Fibroblast of the conjunctiva (primary cell): ENCODE measurements around the gene DPP10.

Experiments used
- DNase-seq: peaks from one replicate; pipeline ENCODE4 v3.0.0-alpha.2; 2010; ENCODE audit warnings: low read depth

Gene DPP10

DNA sequence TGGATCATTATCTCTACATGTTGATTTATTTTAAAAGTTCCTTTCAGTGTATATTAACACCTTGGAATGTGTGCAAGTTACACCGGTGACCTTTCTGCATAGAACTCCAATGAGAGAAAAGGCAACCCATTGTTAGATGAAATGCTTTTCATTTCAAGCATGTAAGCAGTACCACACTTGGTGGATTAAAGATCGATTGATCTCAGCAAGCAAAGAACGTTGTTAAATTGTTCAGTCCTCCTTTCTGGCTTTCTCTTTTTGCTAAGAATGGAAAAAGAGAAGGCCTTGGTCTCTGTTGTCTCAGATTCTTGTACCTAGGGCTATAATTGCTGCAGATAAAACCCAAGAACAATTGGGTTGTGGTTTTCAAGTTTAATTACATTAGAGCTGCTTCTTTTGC lies 843.0 kb downstream of the DPP10 start:
- no peak for DNase-seq

DNA sequence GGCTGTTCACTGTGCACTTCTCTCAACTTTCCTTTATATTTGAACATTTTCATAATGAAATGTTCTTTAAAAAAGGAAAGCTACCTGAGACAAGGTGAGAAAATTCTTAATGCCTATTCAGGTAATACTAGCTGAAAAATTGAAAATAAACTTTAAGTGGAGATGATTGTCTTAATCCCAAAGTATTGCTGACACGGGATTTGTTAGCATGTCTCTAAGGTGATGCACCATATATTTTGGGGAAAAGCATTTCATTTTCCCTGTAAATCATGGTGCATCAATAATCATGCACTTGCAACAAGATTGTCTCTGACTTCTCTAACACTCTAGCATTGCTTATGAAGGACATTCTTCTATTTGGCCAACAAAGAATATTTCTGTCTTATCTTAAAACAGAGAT lies 848.0 kb downstream of the DPP10 start:
- no peak for DNase-seq

DNA sequence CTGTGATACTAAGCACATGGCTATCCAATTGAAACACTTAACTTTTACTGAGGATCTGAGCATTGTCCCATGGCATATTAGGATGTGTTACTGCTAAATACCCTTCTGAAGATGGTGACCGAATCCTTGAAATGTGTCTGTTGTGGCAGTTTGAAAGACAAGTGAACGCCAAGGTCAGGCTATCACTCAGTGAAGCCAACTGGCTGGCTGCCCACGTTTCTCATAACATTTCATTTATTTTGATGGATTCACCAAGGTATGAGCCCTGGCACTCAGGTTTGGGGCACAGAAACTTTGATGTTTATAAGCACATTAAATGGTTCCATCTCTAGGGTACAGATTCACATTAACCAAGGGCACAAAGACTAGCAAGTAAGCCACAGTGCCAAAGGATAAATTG lies 850.3 kb downstream of the DPP10 start:
- DNase-seq = no peak

GRCh38 chr2:115294999-115295398 lies 852.6 kb downstream of the DPP10 start:
- DNase-seq = no peak

DNA sequence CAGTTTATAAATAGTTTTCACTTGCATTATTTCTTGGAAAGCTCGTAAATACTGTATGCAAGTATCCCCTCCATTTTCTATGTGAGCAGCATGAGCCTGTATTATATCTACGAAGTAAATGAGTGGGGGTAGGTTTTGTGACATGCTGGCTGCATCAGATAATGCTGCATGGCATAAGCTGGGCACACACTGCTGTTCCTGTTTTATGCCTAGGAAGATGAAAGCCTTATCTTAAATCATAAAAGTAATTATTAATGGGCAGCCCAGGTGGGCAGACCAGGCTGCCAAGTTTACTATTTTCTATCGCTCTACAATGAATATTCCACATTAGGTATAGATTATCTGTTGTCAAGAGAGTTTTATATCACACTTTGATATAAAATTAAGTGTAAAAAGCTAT lies 854.6 kb downstream of the DPP10 start:
- DNase-seq = no peak

DNA sequence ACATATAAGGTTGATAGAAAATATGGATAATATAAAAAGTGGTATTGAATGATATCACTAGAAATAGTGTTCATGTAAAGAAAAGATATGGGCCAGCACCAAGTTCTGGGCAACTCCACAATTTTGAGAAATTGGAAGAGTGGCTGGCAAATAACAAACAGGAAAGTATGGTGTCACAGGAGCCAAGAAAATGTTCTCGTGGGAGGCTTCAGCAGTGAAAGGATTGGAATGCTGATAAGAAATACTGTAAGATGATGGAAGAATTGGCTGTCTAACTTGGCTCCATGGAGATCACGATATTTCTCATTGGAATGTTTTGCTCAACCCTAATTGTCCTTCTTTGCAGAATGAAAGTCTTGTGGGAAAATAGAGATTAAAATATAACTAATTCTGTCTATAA lies 856.8 kb downstream of the DPP10 start:
- DNase-seq = no peak

- DNase-seq = no peak
These were observed 863.3 kb downstream of the DPP10 start for GRCh38 chr2:115305712-115306111.

GRCh38 chr2:115314119-115314518 lies 871.7 kb downstream of the DPP10 start:
- no peak for DNase-seq

DNA sequence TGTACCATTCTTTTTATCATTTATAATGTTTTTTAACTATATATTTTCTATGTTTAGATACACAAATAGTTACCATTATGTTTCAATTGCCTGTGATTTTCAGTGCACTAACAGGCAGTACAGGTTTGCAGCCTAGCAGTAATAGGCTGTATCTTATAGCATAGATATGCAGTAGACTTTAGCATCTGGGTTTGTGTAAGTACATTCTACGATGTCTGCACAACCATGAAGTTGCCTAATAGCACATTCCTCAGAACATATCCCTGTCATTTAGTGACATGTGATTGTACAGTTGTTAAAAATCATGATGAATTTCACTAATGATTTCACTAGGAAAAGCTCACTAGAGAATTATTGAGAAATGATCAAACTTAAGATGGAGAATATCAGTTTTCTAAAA lies 884.6 kb downstream of the DPP10 start:
- DNase-seq = no peak

DNA sequence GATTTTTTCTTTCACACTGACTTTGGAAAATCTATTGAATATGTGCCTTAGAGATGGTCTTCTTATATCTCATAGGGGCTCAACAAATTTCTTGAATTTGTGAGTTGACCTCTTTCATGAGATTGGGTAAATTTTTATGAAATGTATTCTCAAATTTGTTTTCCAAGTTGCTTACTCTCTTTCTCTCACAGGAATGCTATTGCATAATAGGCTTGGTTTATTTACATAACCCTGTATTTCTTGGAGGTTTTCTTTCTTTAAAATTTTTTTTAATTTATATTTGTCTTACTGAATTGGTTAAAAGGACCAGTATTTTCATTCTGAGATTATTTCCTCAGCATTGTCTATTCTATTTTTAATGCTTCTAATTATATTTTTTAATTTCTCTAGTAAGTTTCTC lies 917.1 kb downstream of the DPP10 start:
- no peak for DNase-seq

DNA sequence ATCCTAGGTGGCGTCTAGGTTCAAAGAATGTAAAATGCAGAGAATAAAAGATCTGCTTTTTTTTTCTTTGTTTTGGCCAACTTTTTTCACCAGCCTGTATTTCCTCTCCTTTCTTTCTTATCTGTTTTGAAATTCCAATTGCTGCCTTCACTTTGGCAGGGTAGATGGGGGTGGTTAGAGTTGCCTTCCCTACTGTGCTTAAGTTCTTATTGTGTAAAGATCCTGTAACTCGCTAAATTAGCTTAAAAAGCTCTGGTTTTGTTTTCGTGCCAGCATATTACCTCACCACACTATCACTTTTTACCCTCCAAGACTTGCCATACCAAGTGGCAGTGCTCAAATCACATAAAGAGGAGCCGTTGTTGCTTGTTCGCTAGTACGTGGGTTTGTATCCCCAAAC lies 921.7 kb downstream of the DPP10 start:
- no peak for DNase-seq

DNA sequence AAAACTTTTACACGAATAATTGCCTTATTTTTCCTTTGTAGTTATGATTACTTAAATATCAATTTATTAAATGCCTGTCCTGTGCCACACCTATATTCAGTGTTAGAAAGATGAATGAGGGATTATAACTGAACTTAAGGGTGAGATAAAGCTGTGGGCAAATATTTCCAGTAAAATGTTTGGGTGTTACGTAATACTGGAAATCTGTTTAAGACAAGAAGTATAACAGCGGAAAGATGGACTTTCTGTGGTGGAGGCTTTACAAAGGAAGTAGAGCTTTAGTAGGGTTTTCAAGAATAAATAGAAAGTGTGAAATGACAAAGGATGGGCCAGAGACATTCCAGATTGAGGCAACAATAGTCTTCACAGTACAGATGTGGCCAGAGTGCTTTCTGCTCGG lies 927.0 kb downstream of the DPP10 start:
- DNase-seq = no peak

- DNase-seq = no peak
These were observed 932.5 kb downstream of the DPP10 start for GRCh38 chr2:115374981-115375380.

GRCh38 chr2:115384399-115384798 lies 942.0 kb downstream of the DPP10 start:
- DNase-seq = no peak

GRCh38 chr2:115386465-115386864 lies 944.0 kb downstream of the DPP10 start:
- no peak for DNase-seq

- no peak for DNase-seq
These were observed 946.6 kb downstream of the DPP10 start for GRCh38 chr2:115389024-115389423.

DNA sequence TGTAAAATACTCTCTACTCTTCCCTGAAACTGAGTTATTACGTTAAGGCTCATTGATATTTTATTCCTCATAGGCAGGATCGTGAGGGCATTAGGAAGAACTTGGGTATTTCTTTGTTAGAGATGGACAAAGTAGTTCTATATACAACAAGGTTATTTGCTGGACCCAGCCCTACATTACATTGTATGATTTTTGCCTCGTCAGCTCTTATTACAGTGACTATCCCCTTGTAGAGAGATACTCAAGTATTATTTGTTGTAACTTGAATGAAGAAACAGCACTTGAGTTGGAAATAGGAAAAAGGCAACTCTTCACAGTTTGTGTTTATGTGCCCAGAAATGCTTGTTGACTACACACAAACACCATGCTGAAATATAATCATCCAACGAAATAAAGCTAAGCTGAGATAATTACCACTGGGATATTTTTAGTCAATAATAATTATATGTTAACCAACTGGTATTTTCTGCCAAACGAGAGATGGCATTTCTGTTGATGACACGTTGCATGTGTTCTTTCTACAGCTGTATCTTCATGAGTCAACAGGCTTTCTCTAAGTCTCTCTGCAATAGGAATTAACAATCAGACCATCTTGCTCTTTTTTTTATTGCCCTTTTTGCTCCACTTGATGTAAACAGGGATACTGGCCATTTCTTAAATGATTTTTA lies 947.6 kb downstream of the DPP10 start:
- DNase-seq = no peak

DNA sequence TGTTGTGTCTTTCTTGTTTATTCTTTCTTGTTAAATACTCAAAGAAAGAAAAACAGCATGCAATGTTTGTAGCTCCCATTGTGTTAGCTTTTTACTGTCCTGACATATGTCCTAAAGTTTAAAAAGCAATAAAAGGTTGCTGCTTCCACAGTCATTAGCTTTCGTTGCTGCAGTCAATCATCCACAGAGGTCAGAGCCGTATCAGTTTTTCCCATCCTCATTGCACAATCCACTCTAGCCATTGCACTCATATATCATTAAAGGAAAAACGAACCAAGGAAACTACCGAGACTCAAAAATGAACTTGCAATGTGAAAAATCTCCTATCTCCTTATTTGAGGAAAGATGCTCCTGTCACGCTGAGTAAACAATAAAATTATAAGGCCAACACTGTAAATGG lies 954.1 kb downstream of the DPP10 start:
- DNase-seq = no peak

- no peak for DNase-seq
These were observed 958.5 kb downstream of the DPP10 start for GRCh38 chr2:115400940-115401339.

- DNase-seq = no peak
These were observed 970.1 kb downstream of the DPP10 start for GRCh38 chr2:115412501-115412900.

DNA sequence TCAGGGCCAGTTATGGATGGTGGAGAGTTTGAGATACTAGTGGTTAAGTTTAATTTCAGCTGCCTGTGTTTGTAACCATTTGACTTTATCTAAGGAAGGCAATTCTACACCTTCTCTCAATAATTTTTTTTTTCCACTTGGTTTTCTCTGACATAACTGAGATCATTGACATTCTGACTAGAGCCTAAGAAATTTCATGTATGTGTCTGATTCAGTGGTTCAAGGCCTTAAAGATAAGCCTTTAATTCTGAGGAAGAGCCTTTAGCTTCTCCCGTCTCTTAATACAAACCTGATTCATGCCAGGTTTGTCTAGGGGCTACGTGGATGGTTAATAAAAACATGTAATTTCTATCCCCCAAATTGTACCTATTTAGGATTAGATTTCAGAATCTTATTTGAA lies 971.4 kb downstream of the DPP10 start:
- DNase-seq = no peak

DNA sequence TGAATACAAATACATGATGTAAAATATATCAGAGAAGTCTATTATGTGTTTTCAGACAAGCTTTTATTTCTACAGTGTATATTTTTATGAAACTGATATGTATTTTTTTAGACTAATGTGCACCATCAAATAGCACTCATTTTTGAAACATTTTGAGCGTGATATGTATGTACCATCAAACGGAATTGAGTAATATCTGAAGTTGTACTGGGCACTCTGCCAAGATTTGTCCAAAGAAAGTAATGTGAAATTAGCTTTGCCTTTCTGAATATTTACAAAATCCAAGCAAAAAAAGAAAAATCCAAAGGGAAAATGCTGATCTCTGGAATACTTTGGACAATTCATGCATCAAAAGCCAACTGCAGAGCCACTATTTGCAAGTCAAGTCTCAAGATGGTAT lies 972.0 kb downstream of the DPP10 start:
- DNase-seq = no peak

GRCh38 chr2:115422004-115422634 lies 979.7 kb downstream of the DPP10 start:
- DNase-seq = no peak

GRCh38 chr2:115427436-115427835 lies 985.0 kb downstream of the DPP10 start:
- no peak for DNase-seq
